ENCODE measurements around the gene VPS39.

GRCh38 chr15:42201801-42202200 lies 6.3 kb downstream of the VPS39 start:
- TF ChIP-seq BHLHE40 (IDR thresholded peaks at IDR 0.05; ENCODE audit: low read length) (no peak), IRF1 (CRISPR knock-in tag; IDR thresholded peaks at IDR 0.05; ENCODE audit: low read depth) (no peak), ZNF44 (CRISPR knock-in tag; IDR thresholded peaks at IDR 0.05) (no peak), CTCF (CRISPR knock-in tag; IDR thresholded peaks at IDR 0.05) (no peak), SRSF1 (optimal IDR thresholded peaks at IDR 0.05; ENCODE audit: low read depth, low read length) (no peak), EZH2 (conservative IDR thresholded peaks at IDR 0.05; ENCODE audit: low read depth, low read length) (no peak), RAD21 (CRISPR knock-in tag; IDR thresholded peaks at IDR 0.05) (no peak), ZNF501 (CRISPR knock-in tag; IDR thresholded peaks at IDR 0.05) (no peak), POLR2AphosphoS5 (IDR thresholded peaks at IDR 0.05; ENCODE audit: low read depth, low read length) (no peak)
- TF ChIP-seq, protein P1, sequence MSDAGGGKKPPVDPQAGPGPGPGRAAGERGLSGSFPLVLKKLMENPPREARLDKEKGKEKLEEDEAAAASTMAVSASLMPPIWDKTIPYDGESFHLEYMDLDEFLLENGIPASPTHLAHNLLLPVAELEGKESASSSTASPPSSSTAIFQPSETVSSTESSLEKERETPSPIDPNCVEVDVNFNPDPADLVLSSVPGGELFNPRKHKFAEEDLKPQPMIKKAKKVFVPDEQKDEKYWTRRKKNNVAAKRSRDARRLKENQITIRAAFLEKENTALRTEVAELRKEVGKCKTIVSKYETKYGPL (CRISPR knock-in tag; IDR thresholded peaks at IDR 0.05) = no peak

Data from HepG2 (cell line).